CD4-positive, alpha-beta T cell treated with Interleukin-6 at 100 ng/mL for 8 hours (primary cell): ENCODE measurements around the gene GAA.
"Not testable (repeated sequence)": the region's sequence is repeated elsewhere in the genome, so short reads cannot be mapped to it uniquely, and the experiment has no call there.

Source experiments
- DNase-seq: peaks from one replicate; pipeline ENCODE4 v3.0.0-alpha.2; 2020; ENCODE audit warnings: mixed read lengths, low spot score

The GAA gene

GRCh38 chr17:80083136-80083661 is 18.2 kb upstream of the GAA start:
- DNase-seq = no peak

GRCh38 chr17:80084773-80085172 is 16.6 kb upstream of the GAA start:
- DNase-seq = no peak

GRCh38 chr17:80086081-80086480 is 15.3 kb upstream of the GAA start:
- no peak for DNase-seq

GRCh38 chr17:80086616-80087015 is 14.8 kb upstream of the GAA start:
- DNase-seq = no peak

GRCh38 chr17:80087346-80088265 is 13.8 kb upstream of the GAA start:
- no peak for DNase-seq

- DNase-seq = no peak
Measured at GRCh38 chr17:80089762-80090161, 11.6 kb upstream of the GAA start.

GRCh38 chr17:80090164-80090563 is 11.2 kb upstream of the GAA start:
- DNase-seq = not testable (repeated sequence)

GRCh38 chr17:80091376-80091775 is 10.0 kb upstream of the GAA start:
- DNase-seq = no peak

- DNase-seq = no peak
Measured at GRCh38 chr17:80092959-80093358, 8.4 kb upstream of the GAA start.

- DNase-seq = no peak
Measured at GRCh38 chr17:80095038-80095843, 6.1 kb upstream of the GAA start.

- no peak for DNase-seq
Measured at GRCh38 chr17:80095844-80096475, 5.4 kb upstream of the GAA start.

GRCh38 chr17:80096561-80097021 is 4.8 kb upstream of the GAA start:
- DNase-seq = no peak

- no peak for DNase-seq
Measured at GRCh38 chr17:80097127-80097621, 4.2 kb upstream of the GAA start.

GRCh38 chr17:80097844-80098691 is 3.3 kb upstream of the GAA start:
- DNase-seq = no peak

GRCh38 chr17:80099291-80100034 is 1.9 kb upstream of the GAA start:
- DNase-seq = no peak

GRCh38 chr17:80100035-80100323 is 1.4 kb upstream of the GAA start:
- no peak for DNase-seq

GRCh38 chr17:80101946-80102663 is 724 bp downstream of the GAA start:
- DNase-seq = no peak

GRCh38 chr17:80102664-80103448 is 1.5 kb downstream of the GAA start:
- DNase-seq = no peak

- no peak for DNase-seq
Measured at GRCh38 chr17:80103449-80104085, 2.2 kb downstream of the GAA start.
